NK-92 (cell line): ENCODE results near the gene ZDHHC18.

Experiments
- DNase-seq: peaks from one replicate; lab custom pipeline; 2025; ENCODE audit not compliant: unreplicated experiment; lab: John Stamatoyannopoulos, UW

Gene ZDHHC18

DNA sequence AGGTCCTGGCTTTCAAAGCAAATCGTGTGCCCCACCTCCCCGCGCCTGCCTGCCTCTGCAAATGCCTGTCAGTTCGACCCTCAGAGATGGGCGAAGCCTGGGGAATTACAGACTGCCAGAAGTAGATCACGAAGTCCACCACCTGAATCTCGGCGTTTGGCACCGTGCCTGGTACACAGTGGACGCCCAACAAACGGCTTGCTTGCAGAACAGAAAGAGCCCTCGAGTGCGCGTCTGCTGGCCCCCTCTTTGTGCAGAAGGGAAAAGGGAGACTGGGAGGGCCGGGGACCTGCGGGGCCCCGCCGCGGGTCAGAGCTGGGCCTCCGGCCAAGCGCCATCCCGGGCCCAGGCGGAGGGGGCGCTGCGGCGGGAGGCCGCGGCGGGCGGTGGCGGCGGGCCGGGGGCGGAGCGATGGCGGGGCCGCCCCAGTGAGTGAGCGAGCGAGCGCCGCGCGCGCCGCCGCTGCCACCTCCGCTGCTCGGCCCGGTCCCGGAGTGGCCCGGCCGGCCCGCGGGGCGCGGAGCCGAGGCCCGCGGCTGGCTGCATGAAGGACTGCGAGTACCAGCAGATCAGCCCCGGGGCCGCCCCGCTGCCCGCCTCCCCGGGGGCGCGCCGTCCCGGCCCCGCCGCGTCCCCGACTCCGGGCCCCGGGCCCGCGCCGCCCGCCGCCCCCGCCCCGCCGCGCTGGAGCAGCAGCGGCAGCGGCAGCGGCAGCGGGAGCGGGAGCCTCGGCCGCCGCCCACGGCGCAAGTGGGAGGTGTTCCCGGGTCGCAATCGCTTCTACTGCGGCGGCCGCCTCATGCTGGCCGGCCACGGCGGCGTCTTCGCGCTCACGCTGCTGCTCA lies at the start of gene ZDHHC18:
ZDHHC18 (plus strand) TSS at position 428 of the 845 bp plus-strand sequence; CDS start at position 545, 117 bp downstream.
- DNase-seq = no peak

DNA sequence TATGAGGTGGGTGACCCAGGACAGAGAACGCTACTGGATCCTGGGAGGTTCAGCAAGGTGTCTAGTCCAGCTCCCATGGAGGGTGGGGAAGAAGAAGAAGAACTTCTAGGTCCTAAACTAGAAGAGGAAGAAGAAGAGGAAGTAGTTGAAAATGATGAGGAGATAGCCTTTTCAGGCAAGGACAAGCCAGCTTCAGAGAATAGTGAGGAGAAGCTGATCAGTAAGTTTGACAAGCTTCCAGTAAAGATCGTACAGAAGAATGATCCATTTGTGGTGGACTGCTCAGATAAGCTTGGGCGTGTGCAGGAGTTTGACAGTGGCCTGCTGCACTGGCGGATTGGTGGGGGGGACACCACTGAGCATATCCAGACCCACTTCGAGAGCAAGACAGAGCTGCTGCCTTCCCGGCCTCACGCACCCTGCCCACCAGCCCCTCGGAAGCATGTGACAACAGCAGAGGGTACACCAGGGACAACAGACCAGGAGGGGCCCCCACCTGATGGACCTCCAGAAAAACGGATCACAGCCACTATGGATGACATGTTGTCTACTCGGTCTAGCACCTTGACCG lies 47.3 kb upstream of the ZDHHC18 start:
- no peak for DNase-seq

- no peak for DNase-seq
These were observed 46.0 kb upstream of the ZDHHC18 start for GRCh38 chr1:26780344-26780957.

DNA sequence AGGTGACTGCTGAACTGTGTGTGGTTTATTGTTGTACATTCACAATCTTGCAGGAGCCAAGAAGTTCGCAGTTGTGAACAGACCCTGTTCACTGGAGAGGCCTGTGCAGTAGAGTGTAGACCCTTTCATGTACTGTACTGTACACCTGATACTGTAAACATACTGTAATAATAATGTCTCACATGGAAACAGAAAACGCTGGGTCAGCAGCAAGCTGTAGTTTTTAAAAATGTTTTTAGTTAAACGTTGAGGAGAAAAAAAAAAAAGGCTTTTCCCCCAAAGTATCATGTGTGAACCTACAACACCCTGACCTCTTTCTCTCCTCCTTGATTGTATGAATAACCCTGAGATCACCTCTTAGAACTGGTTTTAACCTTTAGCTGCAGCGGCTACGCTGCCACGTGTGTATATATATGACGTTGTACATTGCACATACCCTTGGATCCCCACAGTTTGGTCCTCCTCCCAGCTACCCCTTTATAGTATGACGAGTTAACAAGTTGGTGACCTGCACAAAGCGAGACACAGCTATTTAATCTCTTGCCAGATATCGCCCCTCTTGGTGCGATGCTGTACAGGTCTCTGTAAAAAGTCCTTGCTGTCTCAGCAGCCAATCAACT lies 45.2 kb upstream of the ZDHHC18 start:
- DNase-seq = no peak

GRCh38 chr1:26782521-26783212 lies 43.8 kb upstream of the ZDHHC18 start:
- DNase-seq = no peak

- DNase-seq = no peak
These were observed 42.9 kb upstream of the ZDHHC18 start for GRCh38 chr1:26783646-26784022.

DNA sequence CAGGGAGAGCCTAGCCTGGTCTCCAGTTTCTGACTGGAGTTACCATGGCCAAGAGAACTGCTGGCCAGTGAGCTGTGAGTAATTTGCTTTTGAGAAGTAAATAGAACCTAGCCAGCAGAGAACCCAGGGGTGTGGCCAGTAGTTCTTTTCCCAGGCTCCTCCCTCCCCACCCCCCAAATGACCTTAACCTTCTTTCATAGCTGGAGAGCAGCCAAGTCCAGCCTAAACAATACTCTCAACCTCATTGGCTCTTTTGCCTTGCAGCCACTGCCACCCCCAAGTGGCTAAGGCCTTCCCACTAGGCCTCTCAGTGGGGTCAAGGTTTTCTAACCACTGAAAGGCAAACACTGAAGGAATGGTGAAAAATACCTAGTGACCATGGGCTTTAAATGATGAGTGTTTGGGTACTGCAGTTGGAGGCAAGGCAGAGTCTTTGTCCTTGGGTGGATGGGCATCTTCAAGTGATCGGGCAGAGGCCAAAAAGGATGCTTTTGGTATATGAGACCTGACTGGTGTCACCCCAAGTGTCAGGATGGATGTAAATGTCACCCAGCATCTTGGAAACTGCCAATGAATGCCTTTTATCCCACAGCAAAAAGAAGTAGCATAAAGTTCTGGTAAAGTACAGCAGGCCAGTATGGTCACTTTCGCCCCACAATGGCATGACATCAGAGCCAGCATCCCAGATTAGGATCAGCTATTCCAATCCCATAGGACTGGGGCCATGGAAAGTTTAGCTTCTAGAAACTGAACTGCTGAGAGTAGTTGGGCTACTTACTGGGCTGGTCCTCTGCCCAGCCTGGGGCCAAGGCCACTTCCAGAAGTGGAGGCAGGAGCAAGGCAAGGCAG lies 42.2 kb upstream of the ZDHHC18 start:
- no peak for DNase-seq

DNA sequence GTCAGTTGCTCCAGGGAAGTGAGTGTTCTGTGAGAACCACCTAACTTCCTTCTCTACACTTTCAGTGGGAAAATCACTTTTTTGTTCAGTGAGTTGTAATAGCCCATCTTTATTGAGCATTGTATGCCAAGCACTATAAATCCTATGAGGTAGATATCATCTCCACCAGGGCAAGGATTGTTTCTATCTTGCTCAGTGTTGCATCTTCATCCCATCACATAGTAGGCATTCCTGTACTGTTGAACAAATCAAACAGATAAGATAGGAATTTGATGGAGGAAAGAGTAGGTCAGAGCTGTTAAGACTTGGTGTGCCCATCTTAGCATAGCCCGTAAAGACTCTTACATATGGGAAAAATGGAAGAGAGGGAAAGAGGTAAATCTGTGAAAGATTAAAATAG lies 41.6 kb upstream of the ZDHHC18 start:
- no peak for DNase-seq

- no peak for DNase-seq
These were observed 40.7 kb upstream of the ZDHHC18 start for GRCh38 chr1:26785611-26786436.

DNA sequence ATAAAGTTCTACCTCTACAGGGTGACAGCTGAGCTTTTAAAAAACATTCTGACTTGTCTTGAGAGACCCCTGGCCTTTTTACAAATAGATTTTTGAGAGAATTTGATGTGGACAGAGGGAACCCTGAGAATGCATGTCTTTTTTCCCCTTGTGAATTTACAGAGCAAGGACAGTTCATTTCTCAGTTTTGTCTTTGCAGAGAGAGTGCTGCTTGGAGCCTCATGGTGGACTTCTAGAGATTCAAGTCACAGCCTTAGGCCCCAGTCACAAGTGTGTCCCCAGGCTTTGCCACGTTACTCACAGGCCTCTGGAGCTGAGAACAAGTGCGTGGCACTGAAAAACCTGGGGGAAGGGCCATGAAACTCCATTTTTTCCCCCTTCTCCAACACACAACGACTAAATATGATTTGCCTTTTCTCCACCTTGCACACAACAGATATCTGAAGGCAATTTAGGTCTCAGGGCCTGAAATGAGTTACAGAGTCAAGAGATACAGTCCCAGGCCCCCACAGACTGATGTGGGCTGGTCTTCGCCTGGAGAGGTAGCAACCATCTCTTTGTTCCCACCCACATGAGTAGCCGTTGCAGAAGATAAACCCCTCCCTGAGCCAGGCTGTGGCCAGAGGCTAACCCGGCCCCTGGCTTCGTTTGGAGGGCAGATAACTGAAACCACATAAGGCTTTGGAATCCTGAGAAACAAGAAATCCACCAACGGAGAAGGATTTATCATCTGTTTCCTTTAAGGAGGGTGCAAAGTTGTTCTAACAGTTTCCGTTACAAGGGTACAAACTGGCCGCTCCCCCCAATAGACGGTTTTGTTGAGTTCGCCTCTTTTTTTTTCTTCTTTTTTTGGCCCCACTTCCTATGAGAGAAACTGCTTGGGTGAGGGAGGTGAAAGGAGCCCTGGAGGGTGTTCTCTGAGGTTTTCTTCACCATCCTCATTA lies 39.8 kb upstream of the ZDHHC18 start:
- DNase-seq = no peak

DNA sequence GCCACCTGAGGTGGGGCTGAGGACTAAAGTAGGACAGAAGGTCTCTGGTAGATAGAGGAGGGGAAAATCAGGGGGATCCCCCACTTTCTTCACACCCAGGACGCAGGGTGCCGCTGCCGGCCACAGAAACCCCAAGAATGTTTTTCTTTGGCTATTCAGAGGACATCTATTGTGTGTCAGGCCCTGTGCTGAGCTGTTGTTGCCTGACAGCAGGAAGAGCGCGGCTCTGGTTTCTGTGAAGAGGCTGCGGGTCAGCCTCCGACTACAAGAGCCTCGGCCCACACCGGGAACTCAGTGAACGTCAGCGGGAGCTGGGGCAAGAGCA lies 39.1 kb upstream of the ZDHHC18 start:
- no peak for DNase-seq

- peak; percentile 45 for DNase-seq
These were observed 38.6 kb upstream of the ZDHHC18 start, which contains the start of gene PIGV for GRCh38 chr1:26787706-26788514. TSS of gene PIGV (plus strand) at chr1:26787950. CDS start at chr1:26790816, 2,866 bp downstream.

- DNase-seq = no peak
These were observed 38.0 kb upstream of the ZDHHC18 start for GRCh38 chr1:26788515-26788785.

GRCh38 chr1:26788836-26789611 lies 37.5 kb upstream of the ZDHHC18 start:
- DNase-seq = no peak

GRCh38 chr1:26789612-26789865 lies 36.9 kb upstream of the ZDHHC18 start:
- no peak for DNase-seq

DNA sequence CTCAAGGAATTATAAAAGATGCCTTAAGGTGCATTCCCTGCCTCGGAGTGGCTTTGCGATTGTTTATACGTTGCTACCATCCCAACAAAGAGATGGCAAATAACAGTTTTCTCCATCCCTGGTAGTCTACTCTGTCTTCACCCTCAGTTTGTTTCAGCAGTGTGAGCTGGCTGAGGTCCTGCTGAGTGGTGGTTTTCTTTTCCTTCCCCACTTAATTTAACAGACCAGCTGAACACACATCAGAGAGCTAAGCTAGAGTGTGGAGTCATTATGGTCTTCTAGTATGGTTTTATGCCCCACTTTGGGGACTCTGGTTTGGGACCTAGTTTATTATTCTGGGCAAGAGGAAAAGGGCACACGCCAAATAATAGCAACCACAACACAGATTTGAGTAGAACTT lies 36.6 kb upstream of the ZDHHC18 start:
- DNase-seq = no peak

GRCh38 chr1:26790551-26790953 lies 35.9 kb upstream of the ZDHHC18 start:
- no peak for DNase-seq
